Neural progenitor cell (in vitro differentiated cells): ENCODE measurements around the gene SORBS2. TPM values are rescaled to one million over a fixed set of nuclear protein-coding genes. Genes with fewer than 3 reads are reported as not detected.

Source experiments
- DNase-seq: peaks from one replicate; pipeline ENCODE4 v3.0.0-alpha.2; 2016; ENCODE audit warnings: low spot score
- H2AFZ ChIP-seq: fragments of 200-600 bp; sonication (generic); replicated peaks from 2 replicates; pipeline ENCODE4 v1.6.1; 2016; ENCODE audit warnings: antibody characterized with exemption
- H3F3A ChIP-seq: fragments of 200-600 bp; sonication (generic); 2 replicates; pipeline ENCODE4 v1.6.1; 2016; ENCODE audit warnings: antibody characterized with exemption, low read depth
- H3K27ac ChIP-seq: fragments of 200-600 bp; sonication (generic); 2 replicates; pipeline ENCODE4 v1.5.1; 2016; ENCODE audit warnings: mild to moderate bottlenecking
- H3K27me3 ChIP-seq: fragments of 200-600 bp; sonication (generic); 2 replicates; pipeline ENCODE4 v1.6.1; 2016; ENCODE audit warnings: mild to moderate bottlenecking, moderate library complexity
- H3K36me3 ChIP-seq: fragments of 200-600 bp; sonication (generic); 2 replicates; pipeline ENCODE4 v1.5.1; 2016
- H3K4me1 ChIP-seq: fragments of 200-600 bp; sonication (generic); 2 replicates; pipeline ENCODE4 v1.6.1; 2016; ENCODE audit warnings: mixed run types
- H3K4me2 ChIP-seq: fragments of 200-600 bp; sonication (generic); 2 replicates; pipeline ENCODE4 v1.6.1; 2016
- H3K4me3 ChIP-seq: fragments of 200-600 bp; sonication (generic); 2 replicates; pipeline ENCODE4 v1.5.1; 2016
- H3K79me2 ChIP-seq: fragments of 200-600 bp; sonication (generic); 2 replicates; pipeline ENCODE4 v1.6.1; 2016; ENCODE audit warnings: low read depth
- H3K9ac ChIP-seq: fragments of 200-600 bp; sonication (generic); 2 replicates; pipeline ENCODE4 v1.6.1; 2016
- H3K9me3 ChIP-seq: fragments of 200-600 bp; sonication (generic); 2 replicates; pipeline ENCODE4 v1.5.1; 2016; ENCODE audit warnings: low read depth
- H4K20me1 ChIP-seq: fragments of 200-600 bp; sonication (generic); 2 replicates; pipeline ENCODE4 v1.6.1; 2016; ENCODE audit warnings: low read depth
- H3K27ac Mint-ChIP-seq: 3 replicates; pipeline ENCODE4 v1.8.0; 2021; ENCODE audit warnings: mixed read lengths
- H3K27me3 Mint-ChIP-seq: 2 replicates; pipeline ENCODE4 v1.8.0; 2022; ENCODE audit warnings: low read depth, mild to moderate bottlenecking, inconsistent platforms, moderate library complexity, mixed read lengths; ENCODE audit not compliant: insufficient read depth
- H3K36me3 Mint-ChIP-seq: 3 replicates; pipeline ENCODE4 v1.8.0; 2021; ENCODE audit warnings: mixed read lengths
- H3K4me1 Mint-ChIP-seq: 3 replicates; pipeline ENCODE4 v1.8.0; 2021; ENCODE audit warnings: mixed read lengths
- H3K4me3 Mint-ChIP-seq: 3 replicates; pipeline ENCODE4 v1.8.0; 2021; ENCODE audit warnings: mild to moderate bottlenecking, moderate library complexity, mixed read lengths
- H3K9me3 Mint-ChIP-seq: 3 replicates; pipeline ENCODE4 v1.8.0; 2020; ENCODE audit warnings: mixed read lengths
- EZH2 ChIP-seq: fragments of 200-600 bp; sonication (generic); IDR thresholded peaks from 2 replicates; pipeline ENCODE4 v1.6.1; 2017; ENCODE audit warnings: antibody characterized with exemption, mild to moderate bottlenecking, moderate library complexity
- EZH2phosphoT487 ChIP-seq: fragments of 200-600 bp; sonication (generic); IDR thresholded peaks from 2 replicates; pipeline ENCODE4 v1.6.1; 2017; ENCODE audit warnings: antibody characterized with exemption
- total RNA-seq: library from RNA; depleted of rRNA; stranded (reverse); fragments of >200 nt; gene quantifications from 2 replicates; pipeline ENCODE4 v1.2.3, GENCODE V29; 2015; ENCODE audit warnings: low replicate concordance
- TF ChIP-seq, protein P1 (sequence below): fragments of 200-600 bp; sonication (generic); IDR thresholded peaks from 2 replicates; pipeline ENCODE4 v1.5.1; 2017; ENCODE audit warnings: antibody characterized with exemption, mild to moderate bottlenecking

The SORBS2 gene
- total RNA-seq, 1 donor from 2014 or later: 15.7 TPM

DNA sequence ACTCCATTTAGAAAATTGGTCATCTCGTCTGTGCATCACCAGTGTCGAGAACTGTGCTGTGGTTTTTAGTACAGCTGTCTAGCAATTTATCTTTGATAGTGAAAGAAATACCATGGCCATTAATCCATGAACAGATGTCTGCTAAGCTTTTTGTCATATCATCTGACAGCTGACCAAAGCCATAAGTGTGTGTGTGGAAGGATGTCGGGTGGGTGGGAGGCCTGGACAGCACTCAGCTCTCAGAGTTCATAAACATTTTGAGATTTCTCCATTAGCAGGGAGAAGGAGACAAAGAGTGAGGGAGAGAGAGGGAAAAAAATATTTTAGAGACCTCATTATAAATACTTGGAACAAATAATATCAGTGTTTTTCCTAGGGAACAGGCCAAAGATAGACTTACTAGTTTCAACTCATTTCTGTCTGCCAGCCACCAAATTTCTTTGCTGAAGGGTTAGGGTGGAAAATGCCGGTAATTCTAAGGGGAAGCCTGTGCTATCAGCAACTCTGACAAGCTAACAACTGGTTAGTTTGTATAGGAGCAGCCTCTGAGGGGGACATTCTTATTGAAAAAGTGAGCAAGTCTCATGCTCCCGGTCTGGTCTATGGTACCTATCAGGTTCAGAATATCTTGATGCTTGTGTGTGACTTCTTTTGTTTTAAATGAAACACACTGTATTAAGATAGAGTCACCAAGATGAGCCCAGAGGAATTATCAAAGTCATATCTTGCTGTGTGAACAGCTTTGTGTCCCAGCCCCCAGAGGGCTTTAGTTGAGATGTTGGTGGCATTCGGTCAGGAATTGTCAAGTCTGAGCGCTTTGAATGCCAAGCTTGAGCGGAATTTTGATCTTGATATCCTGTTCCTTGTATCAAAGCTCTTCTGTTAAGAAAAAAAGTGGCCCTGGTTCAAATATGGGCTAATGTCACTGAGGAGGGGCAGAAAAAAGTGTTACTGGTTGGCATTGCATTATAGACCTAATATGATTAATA is 234.7 kb downstream of the SORBS2 start:
- H2AFZ ChIP-seq: no peak overlapping the region

DNA sequence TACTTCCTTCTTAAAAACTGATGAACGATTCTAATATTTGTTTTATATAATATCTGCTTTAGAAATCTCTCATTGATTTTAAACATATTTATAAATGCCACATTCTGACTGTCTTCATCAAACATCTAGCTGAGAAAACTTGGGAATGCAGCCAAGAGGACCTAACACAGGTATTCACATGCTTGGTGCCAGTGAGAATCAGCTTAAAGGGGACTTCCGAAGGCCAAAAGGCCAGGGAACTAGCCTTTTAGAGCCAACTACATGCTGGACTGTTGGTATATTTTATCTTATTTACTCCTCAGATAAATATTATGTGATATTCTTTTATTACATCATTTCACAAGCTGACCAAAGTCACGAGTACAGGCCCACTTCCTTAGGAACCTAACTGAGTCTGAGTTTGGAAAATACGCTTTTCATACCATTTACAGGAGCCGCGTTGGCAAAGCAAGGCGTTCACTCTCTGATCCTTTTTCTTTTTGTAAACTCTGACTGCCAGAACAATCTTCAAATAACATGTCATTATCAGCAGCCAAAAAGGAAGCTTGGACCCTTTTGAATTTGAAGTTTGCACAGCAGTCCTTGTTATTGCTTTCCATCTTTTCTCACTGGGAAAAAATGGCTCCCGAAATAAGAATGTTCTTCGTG is 235.6 kb downstream of the SORBS2 start:
- Histone ChIP-seq H3K79me2 (no peaks in the 10 kb centered on the region), H3K4me2 (no peak overlapping the region), H3K27ac (no peak overlapping the region), H3K27me3 (no peaks in the 10 kb centered on the region), H3K9ac (no peak overlapping the region), H3K9me3 (no peaks in the 10 kb centered on the region), H2AFZ (no peak overlapping the region), H3K4me1 (peaks cover 5% of the 10 kb centered on the region), H3K36me3 (no peaks in the 10 kb centered on the region), H4K20me1 (no peaks in the 10 kb centered on the region), H3K4me3 (no peak overlapping the region), H3F3A (no peaks in the 10 kb centered on the region)
- H3K9me3 Mint-ChIP-seq: no peaks in the 10 kb centered on the region
- H3K27me3 Mint-ChIP-seq: peaks cover 3% of the 10 kb centered on the region
- DNase-seq: no peak
- H3K4me3 Mint-ChIP-seq: no peak overlapping the region
- H3K36me3 Mint-ChIP-seq: no peaks in the 10 kb centered on the region
- TF ChIP-seq EZH2 (no peak), EZH2phosphoT487 (no peak)
- TF ChIP-seq, protein P1, sequence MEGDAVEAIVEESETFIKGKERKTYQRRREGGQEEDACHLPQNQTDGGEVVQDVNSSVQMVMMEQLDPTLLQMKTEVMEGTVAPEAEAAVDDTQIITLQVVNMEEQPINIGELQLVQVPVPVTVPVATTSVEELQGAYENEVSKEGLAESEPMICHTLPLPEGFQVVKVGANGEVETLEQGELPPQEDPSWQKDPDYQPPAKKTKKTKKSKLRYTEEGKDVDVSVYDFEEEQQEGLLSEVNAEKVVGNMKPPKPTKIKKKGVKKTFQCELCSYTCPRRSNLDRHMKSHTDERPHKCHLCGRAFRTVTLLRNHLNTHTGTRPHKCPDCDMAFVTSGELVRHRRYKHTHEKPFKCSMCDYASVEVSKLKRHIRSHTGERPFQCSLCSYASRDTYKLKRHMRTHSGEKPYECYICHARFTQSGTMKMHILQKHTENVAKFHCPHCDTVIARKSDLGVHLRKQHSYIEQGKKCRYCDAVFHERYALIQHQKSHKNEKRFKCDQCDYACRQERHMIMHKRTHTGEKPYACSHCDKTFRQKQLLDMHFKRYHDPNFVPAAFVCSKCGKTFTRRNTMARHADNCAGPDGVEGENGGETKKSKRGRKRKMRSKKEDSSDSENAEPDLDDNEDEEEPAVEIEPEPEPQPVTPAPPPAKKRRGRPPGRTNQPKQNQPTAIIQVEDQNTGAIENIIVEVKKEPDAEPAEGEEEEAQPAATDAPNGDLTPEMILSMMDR: no peak
- H3K27ac Mint-ChIP-seq: no peak overlapping the region
- H3K4me1 Mint-ChIP-seq: peaks cover 9% of the 10 kb centered on the region

More for the DNA sequence above, 234.7 kb downstream of the SORBS2 start:
- no peaks in the 10 kb centered on the region for H3K36me3 ChIP-seq
- Mint-ChIP-seq H3K27me3 (peaks cover 3% of the 10 kb centered on the region), H3K27ac (no peak overlapping the region), H3K4me3 (no peak overlapping the region), H3K9me3 (no peaks in the 10 kb centered on the region), H3K36me3 (no peaks in the 10 kb centered on the region), H3K4me1 (peaks cover 9% of the 10 kb centered on the region)
- TF ChIP-seq EZH2 (no peak), EZH2phosphoT487 (no peak)
- TF ChIP-seq, protein P1: no peak
- no peaks in the 10 kb centered on the region for H3K79me2 ChIP-seq
- no peak overlapping the region for H3K27ac ChIP-seq
- no peaks in the 10 kb centered on the region for H3K9me3 ChIP-seq
- H3F3A ChIP-seq: no peaks in the 10 kb centered on the region
- DNase-seq: no peak
- no peaks in the 10 kb centered on the region for H3K27me3 ChIP-seq
- H3K4me2 ChIP-seq: no peak overlapping the region
- no peak overlapping the region for H3K4me3 ChIP-seq
- H3K4me1 ChIP-seq: peaks cover 5% of the 10 kb centered on the region
- H4K20me1 ChIP-seq: no peaks in the 10 kb centered on the region
- no peak overlapping the region for H3K9ac ChIP-seq

DNA sequence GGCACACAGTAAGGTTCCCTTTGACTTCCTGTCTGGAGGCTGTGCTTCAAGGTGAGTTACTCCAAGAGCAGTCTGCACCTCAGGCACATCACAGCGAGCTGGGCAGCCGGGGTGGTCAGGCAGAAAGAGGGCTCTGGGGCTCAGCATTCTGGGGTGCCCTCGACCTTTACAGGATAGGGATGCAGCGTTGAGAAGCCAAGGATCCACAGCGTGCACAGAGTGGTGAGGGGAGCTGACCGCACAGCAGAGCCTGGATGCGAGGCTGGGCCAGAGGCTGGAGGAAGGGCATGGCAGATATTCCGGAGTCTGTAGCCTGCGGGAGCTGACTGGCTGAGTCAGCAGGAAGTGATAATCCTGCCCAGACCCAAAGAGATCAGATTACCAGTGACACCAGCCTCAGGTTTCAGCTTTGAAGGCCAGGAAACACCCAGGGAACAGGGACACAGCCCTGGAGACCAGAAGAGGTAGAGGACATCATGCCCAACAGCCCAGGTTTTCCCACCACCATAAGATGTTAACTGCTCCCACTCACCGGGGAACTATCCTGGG is 238.3 kb downstream of the SORBS2 start:
- no peak for TF ChIP-seq EZH2phosphoT487
- TF ChIP-seq, protein P1: no peak
- no peak for TF ChIP-seq EZH2
- Histone ChIP-seq H3F3A (no peaks in the 10 kb centered on the region), H3K9ac (no peak overlapping the region), H3K4me1 (peaks cover 5% of the 10 kb centered on the region), H3K4me2 (peak overlapping the region; percentile 30), H3K36me3 (no peaks in the 10 kb centered on the region), H3K4me3 (no peak overlapping the region), H4K20me1 (no peaks in the 10 kb centered on the region), H3K79me2 (no peaks in the 10 kb centered on the region), H3K27ac (no peak overlapping the region), H2AFZ (peak overlapping the region; percentile 84), H3K27me3 (no peaks in the 10 kb centered on the region), H3K9me3 (no peaks in the 10 kb centered on the region)
- Mint-ChIP-seq H3K4me1 (peaks cover 9% of the 10 kb centered on the region), H3K36me3 (no peaks in the 10 kb centered on the region), H3K27ac (peak overlapping the region; percentile 73), H3K9me3 (no peaks in the 10 kb centered on the region), H3K4me3 (peak overlapping the region; percentile 62), H3K27me3 (peaks cover 3% of the 10 kb centered on the region)
- peak; percentile 54 for DNase-seq
